Measurements from ENCODE around the gene RBM19. TPM values are rescaled to one million over a fixed set of nuclear protein-coding genes. Genes with fewer than 3 reads are reported as not detected.

The RBM19 gene
- polyA plus RNA-seq, 1 experiment, result 15.5 TPM

- Histone ChIP-seq H3K27me3 (ENCODE audit: control insufficient read depth, insufficient read depth, low read length) (no peaks in the 10 kb centered on the region), H3K36me3 (ENCODE audit: control insufficient read depth, insufficient read depth, low read length) (no peaks in the 10 kb centered on the region; the same call in 1 of the 2 replicates), H3K4me3 (ENCODE audit: low read depth, low read length) (no peak overlapping the region)
- no peak for DNase-seq (ENCODE audit: low read depth)
- ChIA-PET POLR2A (no interaction called here), CTCF (interaction anchor here (1.0 to 1.6 kb wide), 2 partner anchors 15 to 37 kb away, joined by 3 read pairs; no protein-coding TSS in a partner anchor)
- no peak for TF ChIP-seq CTCF (IDR thresholded peaks at IDR 0.05; ENCODE audit: insufficient read depth, low read depth, low read length)
Observed at GRCh38 chr12:113874999-113875561, 91.0 kb downstream of the RBM19 start.

- H3K4me3 ChIP-seq (ENCODE audit: low read depth, low read length), result no peak overlapping the region
- no peaks in the 10 kb centered on the region for H3K27me3 ChIP-seq (ENCODE audit: control insufficient read depth, insufficient read depth, low read length)
- no peak for TF ChIP-seq CTCF (IDR thresholded peaks at IDR 0.05; ENCODE audit: insufficient read depth, low read depth, low read length)
- H3K36me3 ChIP-seq (ENCODE audit: control insufficient read depth, insufficient read depth, low read length), result no peaks in the 10 kb centered on the region; the same call in 1 of the 2 replicates
- POLR2A ChIA-PET, result no interaction called here
- CTCF ChIA-PET, result no interaction called here
- no peak for DNase-seq (ENCODE audit: low read depth)
Observed at GRCh38 chr12:113874326-113874725, 91.8 kb downstream of the RBM19 start.

GRCh38 chr12:113873740-113874139 is 92.4 kb downstream of the RBM19 start:
- Histone ChIP-seq H3K4me3 (ENCODE audit: low read depth, low read length) (no peak overlapping the region), H3K27me3 (ENCODE audit: control insufficient read depth, insufficient read depth, low read length) (no peaks in the 10 kb centered on the region), H3K36me3 (ENCODE audit: control insufficient read depth, insufficient read depth, low read length) (no peaks in the 10 kb centered on the region)
- no peak for TF ChIP-seq CTCF (IDR thresholded peaks at IDR 0.05; ENCODE audit: insufficient read depth, low read depth, low read length)
- DNase-seq (ENCODE audit: low read depth), result no peak
- ChIA-PET CTCF (no interaction called here), POLR2A (no interaction called here)

- POLR2A ChIA-PET, result no interaction called here
- no peaks in the 10 kb centered on the region; the same call in 1 of the 2 replicates for H3K36me3 ChIP-seq (ENCODE audit: control insufficient read depth, insufficient read depth, low read length)
- CTCF ChIA-PET, result no interaction called here
- no peak for TF ChIP-seq CTCF (IDR thresholded peaks at IDR 0.05; ENCODE audit: insufficient read depth, low read depth, low read length)
- H3K27me3 ChIP-seq (ENCODE audit: control insufficient read depth, insufficient read depth, low read length), result no peaks in the 10 kb centered on the region
- no peak for DNase-seq (ENCODE audit: low read depth)
- no peak overlapping the region for H3K4me3 ChIP-seq (ENCODE audit: low read depth, low read length)
Observed at GRCh38 chr12:113870890-113871289, 95.2 kb downstream of the RBM19 start.

- H3K4me3 ChIP-seq (ENCODE audit: low read depth, low read length), result no peak overlapping the region
- no peak for TF ChIP-seq CTCF (IDR thresholded peaks at IDR 0.05; ENCODE audit: insufficient read depth, low read depth, low read length)
- no peak for DNase-seq (ENCODE audit: low read depth)
- H3K27me3 ChIP-seq (ENCODE audit: control insufficient read depth, insufficient read depth, low read length), result no peaks in the 10 kb centered on the region
- POLR2A ChIA-PET, result no interaction called here
- no peaks in the 10 kb centered on the region; the same call in 1 of the 2 replicates for H3K36me3 ChIP-seq (ENCODE audit: control insufficient read depth, insufficient read depth, low read length)
- CTCF ChIA-PET, result no interaction called here
Observed at GRCh38 chr12:113870035-113870434, 96.1 kb downstream of the RBM19 start.
